Fibroblast of pulmonary artery (primary cell): ENCODE measurements around the gene NACA.
A peak's percentile ranks its signal among the peaks of the same experiment; 100 is the strongest.
"Not testable (repeated sequence)": the region's sequence is repeated elsewhere in the genome, so short reads cannot be mapped to it uniquely, and the experiment has no call there.

Source experiments
- DNase-seq: peaks from one replicate; pipeline ENCODE4 v3.0.0-alpha.2; 2010; ENCODE audit warnings: low read depth
- H3K4me3 ChIP-seq: replicated peaks from 2 replicates; pipeline ENCODE4 v1.5.1; 2011; ENCODE audit warnings: low read depth, mild to moderate bottlenecking, control low read depth, low read length, moderate library complexity
- CTCF ChIP-seq: IDR thresholded peaks from 2 replicates; pipeline ENCODE4 v1.5.1; 2011; ENCODE audit warnings: mild to moderate bottlenecking, control low read depth, low read length, inconsistent platforms; ENCODE audit errors: missing control alignments

NACA gene

GRCh38 chr12:56763753-56764657, 38.9 kb upstream of the NACA start:
- H3K4me3 ChIP-seq: no peak overlapping the region
- peak; percentile 23 for DNase-seq
- no peak for TF ChIP-seq CTCF

DNA sequence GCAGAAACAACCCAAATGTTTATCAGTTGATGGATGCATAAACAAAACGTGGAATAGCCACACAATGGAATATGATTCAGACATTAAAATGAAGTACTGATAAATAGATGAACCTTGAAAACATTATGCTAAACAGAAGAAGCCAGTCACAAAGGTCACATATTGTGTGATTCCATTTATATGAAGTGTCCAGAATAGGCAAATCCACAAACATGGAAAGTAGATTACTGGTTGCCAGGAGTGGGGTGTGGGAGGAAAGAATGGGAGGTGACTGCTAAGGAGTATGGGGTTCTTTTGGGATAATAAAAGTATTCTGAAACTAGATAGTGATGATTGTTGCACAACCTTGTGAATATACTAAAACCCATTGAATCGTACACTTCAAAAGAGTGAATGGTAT, 36.7 kb upstream of the NACA start:
- DNase-seq: no peak
- TF ChIP-seq CTCF: no peak
- H3K4me3 ChIP-seq: no peak overlapping the region

DNA sequence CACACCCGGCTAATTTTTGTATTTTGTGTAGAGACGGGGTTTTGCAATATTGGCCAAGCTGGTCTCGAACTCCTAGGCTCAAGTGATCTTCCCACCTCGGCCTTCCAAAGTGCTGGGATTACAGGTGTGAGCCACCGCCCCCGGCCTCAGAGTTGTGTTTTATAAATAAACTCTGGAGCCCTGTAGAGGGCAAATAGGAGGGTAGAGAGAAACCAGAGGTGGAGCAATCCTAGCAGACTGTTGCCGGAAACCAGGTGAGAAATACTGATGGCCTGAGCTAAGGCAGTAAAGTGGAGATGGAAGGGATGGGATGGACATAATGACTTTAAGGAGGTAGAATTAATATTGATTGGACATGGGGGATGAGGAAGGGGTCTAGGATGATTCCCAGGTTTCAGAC, 35.4 kb upstream of the NACA start:
- TF ChIP-seq CTCF: no peak
- no peak for DNase-seq
- H3K4me3 ChIP-seq: no peak overlapping the region

DNA sequence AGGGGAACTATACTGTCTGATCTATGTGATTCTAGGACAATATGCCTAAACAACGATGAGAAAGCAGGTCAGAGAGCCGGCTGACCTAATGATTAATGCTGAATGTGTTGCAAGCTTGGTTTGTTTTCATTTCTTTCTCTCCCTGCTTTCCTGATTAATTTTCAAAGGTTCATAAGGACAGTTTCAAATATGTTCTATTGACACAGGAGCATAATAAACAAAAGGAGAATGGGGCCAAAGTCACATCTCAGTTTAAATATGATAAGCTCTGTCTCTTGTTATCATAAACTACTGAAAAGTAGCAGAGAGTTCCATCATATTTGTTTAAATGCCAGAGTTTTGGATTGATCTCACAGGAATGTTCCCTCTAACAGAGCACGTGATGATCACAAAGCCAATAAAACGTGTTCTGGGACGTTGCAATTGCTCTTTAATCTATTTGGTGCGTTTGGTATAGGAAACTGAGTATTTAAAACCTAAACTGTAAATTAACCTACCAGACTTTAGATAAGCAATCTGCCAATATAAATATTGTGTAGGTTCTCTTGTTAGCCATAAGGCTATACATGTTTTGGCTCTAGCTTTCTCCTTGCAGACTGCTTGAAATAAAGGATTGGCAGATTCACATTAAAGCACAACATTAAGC, 34.3 kb upstream of the NACA start:
- DNase-seq: no peak
- H3K4me3 ChIP-seq: no peak overlapping the region
- no peak for TF ChIP-seq CTCF

DNA sequence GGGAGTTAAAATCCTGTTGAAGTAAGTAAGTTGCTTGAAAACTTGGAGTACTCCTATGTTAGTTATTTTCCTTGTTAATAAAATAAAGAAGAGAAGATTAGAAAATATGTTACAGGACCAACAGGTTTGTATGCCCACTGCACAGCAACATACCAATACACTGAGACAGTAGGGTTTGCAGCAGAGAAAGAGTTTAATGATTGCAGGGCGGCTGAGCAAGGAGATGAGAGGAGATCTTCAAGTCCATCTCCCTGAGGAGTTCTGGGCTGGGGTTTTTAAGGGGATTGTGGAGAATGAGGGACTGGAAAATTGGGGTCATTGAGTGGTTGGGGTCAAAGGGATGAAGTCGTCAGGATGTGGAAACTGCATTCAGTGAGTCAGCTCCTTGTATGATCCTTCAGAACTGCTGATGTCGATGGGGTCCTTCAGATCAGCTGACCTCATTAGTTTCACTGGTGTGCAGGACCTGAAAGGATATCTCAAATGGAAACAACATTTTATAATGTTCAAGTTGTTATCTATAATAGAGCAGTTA, 33.7 kb upstream of the NACA start:
- TF ChIP-seq CTCF: no peak
- H3K4me3 ChIP-seq: no peak overlapping the region

DNA sequence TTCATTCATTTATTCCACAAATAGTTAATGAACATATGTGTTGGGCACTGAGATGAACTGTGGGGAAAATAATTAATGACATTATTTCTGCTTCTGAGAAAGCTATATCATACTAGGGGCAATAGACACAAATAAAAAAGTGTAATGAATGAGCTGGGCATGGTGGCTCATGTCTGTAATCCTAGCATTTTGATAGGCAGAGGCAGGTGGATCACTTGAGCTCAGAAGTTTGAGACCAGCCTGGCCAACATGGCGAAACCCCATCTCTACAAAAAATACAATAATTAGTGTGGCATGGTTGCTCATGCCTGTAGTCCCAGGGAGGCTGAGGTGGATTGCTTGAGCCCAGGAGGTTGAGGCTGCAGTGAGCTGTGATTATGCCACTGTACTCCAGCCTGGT, 32.9 kb upstream of the NACA start:
- not testable (repeated sequence) for DNase-seq, H3K4me3 ChIP-seq

More for the DNA sequence above, 33.7 kb upstream of the NACA start:
- no peak for DNase-seq

DNA sequence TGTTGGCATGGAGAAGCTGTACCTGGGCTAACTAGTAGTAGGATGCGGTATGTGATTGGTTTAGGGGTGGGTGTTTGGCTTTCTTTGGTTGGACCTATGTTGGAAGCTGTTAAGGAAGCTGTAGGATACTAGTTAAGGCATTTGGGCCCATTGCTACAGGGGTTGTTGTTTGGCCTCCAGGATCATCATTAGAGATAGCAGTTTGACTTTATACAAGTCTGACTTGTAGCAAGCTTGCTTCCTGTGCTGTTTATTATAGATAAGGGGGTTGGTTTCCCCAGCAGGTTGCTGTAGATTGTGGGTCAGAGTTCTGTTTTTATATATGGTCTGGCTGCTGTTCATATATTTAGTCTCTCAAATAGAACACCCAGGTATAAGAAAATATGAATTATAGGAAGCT, 28.5 kb upstream of the NACA start:
- DNase-seq: no peak
- TF ChIP-seq CTCF: no peak
- H3K4me3 ChIP-seq: no peak overlapping the region
